Progenitor cell of endocrine pancreas (in vitro differentiated cells): ENCODE measurements around the gene ATAD3A. TPM values are rescaled to one million over a fixed set of nuclear protein-coding genes. Genes with fewer than 3 reads are reported as not detected.
"Not testable (repeated sequence)": the region's sequence is repeated elsewhere in the genome, so short reads cannot be mapped to it uniquely, and the experiment has no call there.

ENCODE experiments used
- DNase-seq: peaks from one replicate; pipeline ENCODE4 v3.0.0; 2021; ENCODE audit warnings: low spot score; ENCODE audit not compliant: unreplicated experiment
- H3K27ac Mint-ChIP-seq: 2 replicates; pipeline ENCODE4 v1.8.0; 2021; ENCODE audit warnings: mild to moderate bottlenecking, moderate library complexity, mixed read lengths
- H3K27me3 Mint-ChIP-seq: 2 replicates; pipeline ENCODE4 v1.8.0; 2021; ENCODE audit warnings: mixed read lengths
- H3K36me3 Mint-ChIP-seq: 2 replicates; pipeline ENCODE4 v1.8.0; 2022; ENCODE audit warnings: mixed read lengths; ENCODE audit not compliant: insufficient read depth
- H3K4me1 Mint-ChIP-seq: 2 replicates; pipeline ENCODE4 v1.8.0; 2021; ENCODE audit warnings: low read depth, mixed read lengths
- H3K4me3 Mint-ChIP-seq: 2 replicates; pipeline ENCODE4 v1.8.0; 2021; ENCODE audit warnings: low read depth, mild to moderate bottlenecking, moderate library complexity, mixed read lengths
- H3K9me3 Mint-ChIP-seq: 2 replicates; pipeline ENCODE4 v1.8.0; 2021; ENCODE audit warnings: low read depth, mixed read lengths
- CTCF ChIP-seq: fragments of 200-600 bp; sonication (generic); IDR thresholded peaks from one replicate; pipeline ENCODE4 v1.5.0; 2021; ENCODE audit warnings: antibody characterized with exemption, mild to moderate bottlenecking; ENCODE audit not compliant: unreplicated experiment
- total RNA-seq: library from RNA; stranded (reverse); gene quantifications from 2 replicates; pipeline ENCODE4 v1.2.1, GENCODE V29; 2021

ATAD3A gene
- total RNA-seq, 1 donor from 2014 or later: 37.4 TPM

- H3K36me3 Mint-ChIP-seq: peaks cover 35% of the 10 kb centered on the region
- no peak for TF ChIP-seq CTCF
- H3K27ac Mint-ChIP-seq: no peak overlapping the region
- DNase-seq: no peak
- peaks cover 8% of the 10 kb centered on the region for H3K9me3 Mint-ChIP-seq
- no peaks in the 10 kb centered on the region for H3K4me1 Mint-ChIP-seq
- H3K27me3 Mint-ChIP-seq: no peaks in the 10 kb centered on the region
- H3K4me3 Mint-ChIP-seq: no peak overlapping the region
Measured at GRCh38 chr1:1489861-1490260, 22.1 kb upstream of the ATAD3A start.

- Mint-ChIP-seq H3K36me3 (peaks cover 35% of the 10 kb centered on the region), H3K27me3 (no peaks in the 10 kb centered on the region), H3K4me1 (no peaks in the 10 kb centered on the region), H3K4me3 (no peak overlapping the region), H3K9me3 (peaks cover 8% of the 10 kb centered on the region), H3K27ac (no peak overlapping the region)
- no peak for DNase-seq
- TF ChIP-seq CTCF: no peak
Measured at GRCh38 chr1:1490633-1491230, 21.2 kb upstream of the ATAD3A start.

GRCh38 chr1:1491601-1492000 lies 20.4 kb upstream of the ATAD3A start:
- Mint-ChIP-seq H3K4me3 (no peak overlapping the region), H3K27me3 (no peaks in the 10 kb centered on the region), H3K36me3 (peaks cover 35% of the 10 kb centered on the region), H3K4me1 (no peaks in the 10 kb centered on the region), H3K27ac (no peak overlapping the region), H3K9me3 (peaks cover 8% of the 10 kb centered on the region)
- TF ChIP-seq CTCF: no peak
- no peak for DNase-seq

GRCh38 chr1:1494311-1494710 lies 17.7 kb upstream of the ATAD3A start:
- H3K4me1 Mint-ChIP-seq, DNase-seq, H3K9me3 Mint-ChIP-seq, H3K4me3 Mint-ChIP-seq, H3K27ac Mint-ChIP-seq, H3K27me3 Mint-ChIP-seq: not testable (repeated sequence)
- H3K36me3 Mint-ChIP-seq: peaks cover 31% of the 10 kb centered on the region

- H3K4me1 Mint-ChIP-seq, H3K4me3 Mint-ChIP-seq, DNase-seq, H3K27me3 Mint-ChIP-seq, H3K9me3 Mint-ChIP-seq, H3K27ac Mint-ChIP-seq: not testable (repeated sequence)
- peaks cover 26% of the 10 kb centered on the region for H3K36me3 Mint-ChIP-seq
Measured at GRCh38 chr1:1495461-1495975, 16.4 kb upstream of the ATAD3A start.

GRCh38 chr1:1504777-1505365 lies 7.1 kb upstream of the ATAD3A start:
- H3K36me3 Mint-ChIP-seq, H3K4me1 Mint-ChIP-seq, H3K27me3 Mint-ChIP-seq, H3K9me3 Mint-ChIP-seq: not testable (repeated sequence)
- peak; percentile 39 for DNase-seq
- TF ChIP-seq CTCF: peak; percentile 66
- peak overlapping the region; percentile 95 for H3K27ac Mint-ChIP-seq
- H3K4me3 Mint-ChIP-seq: peak overlapping the region; percentile 62
